RWPE1 (cell line): ENCODE results near the gene COPZ1.

Source experiments
- CTCF ChIA-PET: fragments of 350-600 bp; sonication (Branson Sonifier 250); formaldehyde crosslinking; extraction: SDS; loops from one replicate; lab custom pipeline; 2021; lab: Yijun Ruan, JAX
- POLR2A ChIA-PET: fragments of 400-600 bp; formaldehyde crosslinking; extraction: SDS; loops from one replicate; lab custom pipeline; 2020; ENCODE audit warnings: antibody characterized with exemption; ENCODE audit not compliant: low non-redundant PET; lab: Yijun Ruan, JAX
- DNase-seq: peaks from one replicate; pipeline ENCODE4 v3.0.0; 2012; ENCODE audit warnings: low spot score
- H3K27ac ChIP-seq: fragments of 450-650 bp; 2 replicates; pipeline ENCODE4 v1.5.1; 2017
- TF ChIP-seq, protein P1 (sequence below): fragments of 450-650 bp; conservative IDR thresholded peaks from 2 replicates; pipeline ENCODE4 v1.5.1; 2017; ENCODE audit warnings: low read depth, mild to moderate bottlenecking

COPZ1 gene

DNA sequence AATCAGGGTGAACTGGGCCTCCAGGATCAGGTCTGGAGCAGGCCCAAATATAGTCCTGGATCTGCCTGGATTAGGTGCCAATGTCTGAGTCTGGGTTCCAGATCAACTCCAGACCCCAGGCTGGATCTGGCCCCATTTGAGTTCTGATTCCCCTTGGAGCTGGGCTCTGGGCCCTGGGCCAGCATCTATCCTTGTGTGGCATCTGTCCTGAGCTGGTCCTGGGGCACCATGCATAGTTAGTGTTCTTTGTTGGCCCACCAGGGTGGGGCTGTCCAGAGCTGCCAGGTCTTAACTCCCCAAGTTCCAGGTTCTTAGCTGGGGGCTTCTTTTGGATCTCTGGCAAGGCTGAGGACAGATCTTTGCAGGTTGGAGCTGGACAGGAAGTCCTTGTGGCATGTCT, 70.6 kb downstream of the COPZ1 start:
- CTCF ChIA-PET = interaction anchor here (0.7 to 7.3 kb wide), 3 partner anchors 9 to 43 kb away, joined by 3 to 170 read pairs (median 3); no protein-coding TSS in a partner anchor
- peak overlapping the region; percentile 58 for H3K27ac ChIP-seq
- TF ChIP-seq, protein P1, sequence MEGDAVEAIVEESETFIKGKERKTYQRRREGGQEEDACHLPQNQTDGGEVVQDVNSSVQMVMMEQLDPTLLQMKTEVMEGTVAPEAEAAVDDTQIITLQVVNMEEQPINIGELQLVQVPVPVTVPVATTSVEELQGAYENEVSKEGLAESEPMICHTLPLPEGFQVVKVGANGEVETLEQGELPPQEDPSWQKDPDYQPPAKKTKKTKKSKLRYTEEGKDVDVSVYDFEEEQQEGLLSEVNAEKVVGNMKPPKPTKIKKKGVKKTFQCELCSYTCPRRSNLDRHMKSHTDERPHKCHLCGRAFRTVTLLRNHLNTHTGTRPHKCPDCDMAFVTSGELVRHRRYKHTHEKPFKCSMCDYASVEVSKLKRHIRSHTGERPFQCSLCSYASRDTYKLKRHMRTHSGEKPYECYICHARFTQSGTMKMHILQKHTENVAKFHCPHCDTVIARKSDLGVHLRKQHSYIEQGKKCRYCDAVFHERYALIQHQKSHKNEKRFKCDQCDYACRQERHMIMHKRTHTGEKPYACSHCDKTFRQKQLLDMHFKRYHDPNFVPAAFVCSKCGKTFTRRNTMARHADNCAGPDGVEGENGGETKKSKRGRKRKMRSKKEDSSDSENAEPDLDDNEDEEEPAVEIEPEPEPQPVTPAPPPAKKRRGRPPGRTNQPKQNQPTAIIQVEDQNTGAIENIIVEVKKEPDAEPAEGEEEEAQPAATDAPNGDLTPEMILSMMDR = no peak
- DNase-seq = no peak
- POLR2A ChIA-PET = no interaction called here

DNA sequence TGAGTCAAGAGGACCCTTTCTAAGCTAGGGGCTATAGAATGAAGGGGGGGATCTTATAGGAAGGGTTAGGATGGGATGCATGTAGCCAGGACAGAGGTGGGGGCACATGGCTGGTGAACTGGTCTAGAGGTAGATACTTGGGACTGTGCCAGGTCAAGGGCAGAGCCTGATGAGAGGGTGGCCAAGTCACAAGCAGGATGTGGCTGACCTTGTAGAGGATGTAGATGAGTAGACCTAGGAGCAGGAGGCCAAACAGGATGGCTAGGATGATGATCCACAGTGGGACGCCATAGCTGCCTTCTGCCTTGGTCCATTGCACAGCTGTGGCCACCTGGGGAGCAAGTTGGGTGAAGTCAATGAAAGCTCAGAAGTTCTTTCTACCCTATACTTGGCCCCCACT, 72.2 kb downstream of the COPZ1 start:
- DNase-seq = no peak
- TF ChIP-seq, protein P1 = no peak
- CTCF ChIA-PET = interaction anchor here (0.7 to 7.3 kb wide), 2 partner anchors 42 to 1306 kb away, joined by 3 to 170 read pairs; no protein-coding TSS in a partner anchor
- POLR2A ChIA-PET = no interaction called here
- H3K27ac ChIP-seq = 0 out of 2 replicates have a peak overlapping the region, but pooled peaks have one; percentile 15

GRCh38 chr12:54398218-54398617, 73.3 kb downstream of the COPZ1 start:
- CTCF ChIA-PET = interaction anchor here (1.5 to 7.3 kb wide), 3 partner anchors 29 to 45 kb away, joined by 4 to 170 read pairs (median 29); no protein-coding TSS in a partner anchor
- no peak overlapping the region for H3K27ac ChIP-seq
- no peak for DNase-seq
- TF ChIP-seq, protein P1 = no peak
- POLR2A ChIA-PET = no interaction called here

DNA sequence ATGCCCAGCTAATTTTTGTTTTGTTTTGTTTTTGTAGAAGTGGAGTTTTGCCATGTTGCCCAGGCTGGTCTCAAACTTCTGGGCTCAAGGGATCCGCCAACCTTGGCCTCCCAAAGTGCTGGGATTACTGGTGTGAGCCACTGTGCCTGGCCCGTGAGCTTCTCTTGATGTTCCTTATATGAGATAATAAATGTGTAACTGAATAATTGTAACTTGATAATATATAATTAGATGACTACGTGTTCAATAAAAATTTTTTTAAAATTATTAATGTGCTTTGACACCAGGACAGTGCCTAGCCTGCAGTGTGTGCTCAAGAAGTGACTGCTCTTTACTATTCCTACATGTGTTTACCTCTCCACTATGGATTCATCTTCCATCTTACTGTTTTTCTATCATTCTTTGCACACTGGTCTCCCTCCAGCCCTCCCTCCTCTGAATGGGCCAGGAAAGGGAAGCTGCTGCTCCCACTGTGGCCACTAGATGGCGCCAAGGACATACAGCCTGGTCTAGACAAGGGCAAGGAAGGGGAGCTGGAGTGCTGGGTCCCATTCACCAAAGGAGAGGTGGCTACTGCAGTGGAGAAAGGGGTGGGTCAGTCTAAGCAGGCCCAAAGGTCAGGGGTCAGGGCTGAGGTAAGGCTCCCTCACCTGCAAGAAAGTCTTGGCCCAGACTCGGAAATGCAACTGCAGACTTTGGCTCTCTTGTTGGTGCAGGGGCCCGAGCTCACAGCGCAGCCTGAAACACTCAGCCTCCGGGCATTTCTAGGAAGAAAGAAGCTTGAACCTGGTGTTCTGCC, 74.3 kb downstream of the COPZ1 start:
- TF ChIP-seq, protein P1 = peak; percentile 98
- H3K27ac ChIP-seq = peak overlapping the region; percentile 53
- peak; percentile 91 for DNase-seq
- ChIA-PET CTCF (interaction anchor here (0.6 to 7.3 kb wide), 31 partner anchors 9 to 1221 kb away, joined by 3 to 170 read pairs (median 4); partner anchors contain the start of gene ITGA5), POLR2A (interaction anchor here (0.6 to 0.8 kb wide), 2 partner anchors 12 to 381 kb away, joined by 3 to 6 read pairs; no protein-coding TSS in a partner anchor)

DNA sequence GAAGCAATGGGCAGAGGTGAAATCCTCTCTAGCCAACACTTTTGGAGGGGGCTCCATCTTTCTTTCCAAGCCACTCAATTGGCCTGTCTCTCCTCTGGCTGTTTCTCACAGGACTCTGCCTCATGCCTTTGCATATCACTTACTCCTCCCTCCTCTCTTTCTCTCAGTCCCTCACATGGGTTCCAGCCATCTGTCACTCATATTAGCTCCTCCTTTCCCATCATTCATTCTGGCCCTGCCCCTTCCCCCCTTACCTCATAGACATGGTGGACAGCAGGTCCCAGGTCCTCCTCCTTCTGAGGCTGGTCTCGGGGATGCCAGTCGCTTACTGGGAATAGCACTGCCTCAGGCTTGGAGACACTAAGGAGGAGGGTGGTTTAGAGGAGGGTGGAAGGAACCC, 76.2 kb downstream of the COPZ1 start:
- TF ChIP-seq, protein P1 = no peak
- no peak for DNase-seq
- ChIA-PET POLR2A (no interaction called here), CTCF (interaction anchor here (1.0 to 7.3 kb wide), 3 partner anchors 9 to 38 kb away, joined by 3 to 170 read pairs (median 4); no protein-coding TSS in a partner anchor)
- peak overlapping the region; percentile 53 for H3K27ac ChIP-seq
